MCF 10A (cell line): ENCODE measurements around the gene FMO3. TPM values are rescaled to one million over a fixed set of nuclear protein-coding genes. Genes with fewer than 3 reads are reported as not detected.
A peak's percentile ranks its signal among the peaks of the same experiment; 100 is the strongest.

Experiments used
- BruUV-seq: library from RNA; stranded (reverse); fragments of 400-500 nt; replicated peaks from 2 replicates; lab custom pipeline; 2021; lab: Mats Ljungman, UMichigan
- CTCF ChIA-PET: fragments of 300-600 bp; sonication (Branson Sonifier 250); formaldehyde crosslinking; extraction: SDS; loops from one replicate; lab custom pipeline; 2021; ENCODE audit warnings: antibody characterized with exemption, inconsistent platforms; lab: Yijun Ruan, JAX
- POLR2A ChIA-PET: fragments of 300-600, 350-650 bp; sonication (Branson Sonifier 250); formaldehyde crosslinking; extraction: SDS; loops from one replicate; lab custom pipeline; 2020; ENCODE audit warnings: antibody characterized with exemption, inconsistent platforms; lab: Yijun Ruan, JAX
- DNase-seq: peaks from one replicate; pipeline ENCODE4 v3.0.0-alpha.2; 2018; ENCODE audit not compliant: unreplicated experiment
- H3K27ac Mint-ChIP-seq: one replicate; pipeline ENCODE4 v1.8.0; 2022; ENCODE audit warnings: mild to moderate bottlenecking, low read depth, mixed read lengths; ENCODE audit not compliant: unreplicated experiment
- H3K27me3 Mint-ChIP-seq: one replicate; pipeline ENCODE4 v1.8.0; 2022; ENCODE audit warnings: mixed read lengths; ENCODE audit not compliant: insufficient read depth, unreplicated experiment
- H3K36me3 Mint-ChIP-seq: one replicate; pipeline ENCODE4 v1.8.0; 2022; ENCODE audit warnings: mild to moderate bottlenecking, moderate library complexity, mixed read lengths; ENCODE audit not compliant: insufficient read depth, unreplicated experiment
- H3K4me1 Mint-ChIP-seq: one replicate; pipeline ENCODE4 v1.8.0; 2022; ENCODE audit warnings: mixed read lengths; ENCODE audit not compliant: insufficient read depth, unreplicated experiment
- H3K4me3 Mint-ChIP-seq: one replicate; pipeline ENCODE4 v1.8.0; 2022; ENCODE audit warnings: mild to moderate bottlenecking, moderate library complexity, mixed read lengths; ENCODE audit not compliant: unreplicated experiment
- H3K9me3 Mint-ChIP-seq: one replicate; pipeline ENCODE4 v1.8.0; 2022; ENCODE audit warnings: mixed read lengths; ENCODE audit not compliant: unreplicated experiment
- intact Hi-C: fragments of 100-400 bp; cut with micrococcal nuclease; formaldehyde crosslinking; loops from 2 replicates; pipeline ENCODE4 v1.14.1; 2022
- total RNA-seq: library from RNA; stranded (reverse); gene quantifications from 2 replicates; pipeline ENCODE4 v1.2.3, GENCODE V29; 2022
- TF ChIP-seq, protein P1 (sequence below): fragments of 200-600 bp; IDR thresholded peaks from one replicate; pipeline ENCODE4 v1.8.0; 2022; ENCODE audit warnings: antibody characterized with exemption, mild to moderate bottlenecking; ENCODE audit not compliant: unreplicated experiment

FMO3 gene
- total RNA-seq, 1 experiment from 2014 or later = not detected

DNA sequence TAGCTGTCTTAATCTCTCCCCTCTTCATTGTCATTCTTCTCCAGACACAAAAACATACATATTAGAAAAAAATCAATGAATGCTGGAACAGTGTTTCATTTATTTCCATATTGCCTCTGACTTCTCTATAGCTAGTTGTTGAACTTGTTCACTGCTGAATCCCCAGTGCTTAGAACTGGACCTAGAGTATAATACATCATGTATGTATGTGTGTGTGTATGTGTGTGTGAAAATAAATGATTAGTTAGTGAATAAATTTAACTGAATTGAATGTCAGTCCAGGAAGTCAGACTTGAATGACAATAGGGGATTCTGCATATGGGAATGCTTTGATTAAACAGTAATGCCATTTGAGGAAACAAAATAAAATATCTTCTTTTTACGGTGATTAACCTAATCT lies 36.4 kb downstream of the FMO3 start:
- no TSS peak for BruUV-seq
- no peak for DNase-seq
- intact Hi-C loops = no loop called here
- Mint-ChIP-seq H3K36me3 (no peaks in the 10 kb centered on the region), H3K4me1 (peaks cover 15% of the 10 kb centered on the region), H3K27ac (peak overlapping the region; percentile 49), H3K27me3 (no peaks in the 10 kb centered on the region), H3K4me3 (no peak overlapping the region), H3K9me3 (no peaks in the 10 kb centered on the region)
- POLR2A ChIA-PET = no interaction called here
- CTCF ChIA-PET = interaction anchor here (0.9 to 1.5 kb wide), 3 partner anchors 46 to 160 kb away, joined by 3 to 5 read pairs (median 4); no protein-coding TSS in a partner anchor
- TF ChIP-seq, protein P1, sequence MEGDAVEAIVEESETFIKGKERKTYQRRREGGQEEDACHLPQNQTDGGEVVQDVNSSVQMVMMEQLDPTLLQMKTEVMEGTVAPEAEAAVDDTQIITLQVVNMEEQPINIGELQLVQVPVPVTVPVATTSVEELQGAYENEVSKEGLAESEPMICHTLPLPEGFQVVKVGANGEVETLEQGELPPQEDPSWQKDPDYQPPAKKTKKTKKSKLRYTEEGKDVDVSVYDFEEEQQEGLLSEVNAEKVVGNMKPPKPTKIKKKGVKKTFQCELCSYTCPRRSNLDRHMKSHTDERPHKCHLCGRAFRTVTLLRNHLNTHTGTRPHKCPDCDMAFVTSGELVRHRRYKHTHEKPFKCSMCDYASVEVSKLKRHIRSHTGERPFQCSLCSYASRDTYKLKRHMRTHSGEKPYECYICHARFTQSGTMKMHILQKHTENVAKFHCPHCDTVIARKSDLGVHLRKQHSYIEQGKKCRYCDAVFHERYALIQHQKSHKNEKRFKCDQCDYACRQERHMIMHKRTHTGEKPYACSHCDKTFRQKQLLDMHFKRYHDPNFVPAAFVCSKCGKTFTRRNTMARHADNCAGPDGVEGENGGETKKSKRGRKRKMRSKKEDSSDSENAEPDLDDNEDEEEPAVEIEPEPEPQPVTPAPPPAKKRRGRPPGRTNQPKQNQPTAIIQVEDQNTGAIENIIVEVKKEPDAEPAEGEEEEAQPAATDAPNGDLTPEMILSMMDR = no peak

DNA sequence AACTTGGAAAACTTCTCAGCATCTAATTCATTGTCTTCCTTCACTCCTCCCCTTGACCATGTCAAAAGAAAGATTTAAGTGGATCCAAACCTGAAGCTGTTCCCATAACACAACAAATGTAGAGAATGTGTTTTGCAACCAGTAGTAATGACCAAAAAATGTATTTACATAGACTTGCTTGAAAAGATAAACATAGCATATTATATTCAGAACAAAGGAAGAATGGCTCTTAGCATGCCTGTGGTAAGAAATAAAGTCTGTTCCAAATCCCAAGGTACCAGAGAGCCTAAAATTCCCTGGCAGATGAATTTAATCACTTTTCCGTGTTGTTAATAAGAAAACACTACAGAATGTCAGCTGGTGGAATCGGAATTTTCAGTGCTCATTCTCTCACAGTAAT lies 36.8 kb downstream of the FMO3 start:
- TF ChIP-seq, protein P1 = no peak
- H3K36me3 Mint-ChIP-seq = no peaks in the 10 kb centered on the region
- no peaks in the 10 kb centered on the region for H3K27me3 Mint-ChIP-seq
- CTCF ChIA-PET = interaction anchor here (1.5 kb wide), 1 partner anchor 46 kb away, joined by 4 read pairs; no protein-coding TSS in a partner anchor
- peak overlapping the region; percentile 49 for H3K27ac Mint-ChIP-seq
- H3K4me1 Mint-ChIP-seq = peaks cover 15% of the 10 kb centered on the region
- intact Hi-C loops = no loop called here
- H3K4me3 Mint-ChIP-seq = no peak overlapping the region
- no peaks in the 10 kb centered on the region for H3K9me3 Mint-ChIP-seq
- POLR2A ChIA-PET = no interaction called here
- BruUV-seq = no TSS peak
- peak; percentile 64 for DNase-seq

DNA sequence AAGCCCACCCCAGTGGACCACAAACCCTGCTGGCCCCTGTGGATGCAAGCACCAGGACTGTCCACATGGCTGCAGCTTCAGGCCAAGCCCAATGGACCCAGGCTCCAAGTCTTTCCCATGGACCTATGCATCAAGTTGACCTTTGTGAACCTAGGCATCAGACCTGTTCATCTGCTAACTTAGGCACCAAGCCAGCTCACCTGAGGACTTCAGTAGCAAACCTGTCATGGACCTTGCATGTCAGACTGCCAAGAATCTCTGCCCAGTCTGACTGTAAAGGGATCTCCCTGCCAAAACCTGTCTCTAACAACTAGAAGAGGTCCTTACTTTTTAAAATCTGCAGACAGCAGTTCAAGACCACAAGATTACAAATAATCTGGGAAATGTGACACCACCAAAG lies 37.8 kb downstream of the FMO3 start:
- intact Hi-C loops = no loop called here

DNA sequence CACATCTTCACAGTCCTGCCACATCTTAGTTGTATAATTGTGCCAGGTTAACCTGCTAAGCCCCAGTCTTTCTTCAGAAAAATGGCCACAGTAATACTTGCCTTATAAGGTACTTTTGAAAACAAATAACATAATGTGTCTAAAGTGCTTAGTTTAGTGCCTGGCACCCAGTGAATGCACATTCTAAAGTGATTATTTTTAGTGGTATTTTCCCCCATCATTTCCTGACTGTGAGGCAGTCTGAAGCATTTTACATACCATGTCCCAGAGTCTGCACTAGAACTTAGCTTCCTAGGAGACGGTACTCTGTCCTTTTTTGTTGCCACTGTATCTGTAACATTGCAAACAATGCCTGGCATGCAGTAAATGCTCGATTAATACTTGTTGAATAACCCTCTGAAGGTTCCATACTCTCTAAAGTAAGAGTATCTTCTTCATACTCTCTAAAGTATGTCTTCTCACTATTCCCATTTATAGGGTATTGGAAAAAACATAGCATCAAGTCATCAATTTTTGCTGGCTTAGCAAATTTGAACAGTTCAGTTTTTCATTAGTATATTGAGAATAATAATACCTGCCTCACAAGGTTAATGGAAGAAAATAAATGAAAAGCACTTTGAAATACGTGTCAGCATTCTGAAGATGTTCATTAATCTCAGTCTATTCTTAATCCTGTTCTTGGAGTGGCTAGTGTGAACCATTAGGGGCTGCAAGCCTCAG lies 43.7 kb downstream of the FMO3 start:
- BruUV-seq = no TSS peak
- no peak for DNase-seq
- Mint-ChIP-seq H3K4me1 (no peaks in the 10 kb centered on the region), H3K36me3 (no peaks in the 10 kb centered on the region), H3K27me3 (no peaks in the 10 kb centered on the region), H3K9me3 (no peaks in the 10 kb centered on the region), H3K27ac (no peak overlapping the region), H3K4me3 (no peak overlapping the region)
- TF ChIP-seq, protein P1 = no peak
- intact Hi-C loops = no loop called here
- ChIA-PET POLR2A (no interaction called here), CTCF (interaction anchor here (1.2 to 2.0 kb wide), 2 partner anchors 26 to 93 kb away, joined by 7 read pairs; no protein-coding TSS in a partner anchor)

More for the DNA sequence above, 37.8 kb downstream of the FMO3 start:
- DNase-seq = no peak
- POLR2A ChIA-PET = no interaction called here
- Mint-ChIP-seq H3K4me1 (peaks cover 15% of the 10 kb centered on the region), H3K4me3 (no peak overlapping the region), H3K27ac (no peak overlapping the region), H3K9me3 (no peaks in the 10 kb centered on the region), H3K36me3 (no peaks in the 10 kb centered on the region), H3K27me3 (no peaks in the 10 kb centered on the region)
- no TSS peak for BruUV-seq
- TF ChIP-seq, protein P1 = no peak
- CTCF ChIA-PET = interaction anchor here (1.1 kb wide), 1 partner anchor 185 kb away, joined by 4 read pairs; the partner anchor contains the start of gene FMO4
